A673 (cell line): ENCODE data around the gene ZNF43. TPM values are rescaled to one million over a fixed set of nuclear protein-coding genes. Genes with fewer than 3 reads are reported as not detected.

Experiments used
- BruUV-seq: library from RNA; stranded (reverse); fragments of 400-500 nt; replicated peaks from 2 replicates; lab custom pipeline; 2021; lab: Mats Ljungman, UMichigan
- CTCF ChIA-PET: fragments of 300-600 bp; sonication (Branson Sonifier 250); formaldehyde crosslinking; loops from one replicate; lab custom pipeline; 2022; ENCODE audit warnings: antibody characterized with exemption; lab: Charles Lee
- POLR2A ChIA-PET: fragments of 300-600 bp; sonication (Branson Sonifier 250); formaldehyde crosslinking; loops from one replicate; lab custom pipeline; 2022; ENCODE audit warnings: antibody characterized with exemption; ENCODE audit not compliant: low non-redundant PET; lab: Charles Lee
- DNase-seq: peaks from one replicate; pipeline ENCODE4 v3.0.0-alpha.2; 2015; ENCODE audit warnings: low spot score
- H3K27ac ChIP-seq: fragments of 200-600 bp; sonication (generic); 2 replicates; pipeline ENCODE4 v1.5.1; 2016; ENCODE audit warnings: mixed run types, low read depth, mild to moderate bottlenecking, mixed read lengths, antibody characterized with exemption, low read length; ENCODE audit not compliant: poor library complexity, severe bottlenecking
- H3K27me3 ChIP-seq: fragments of 200-600 bp; sonication (generic); replicated peaks from 2 replicates; pipeline ENCODE4 v1.6.1; 2017; ENCODE audit warnings: mixed run types, low read depth, mild to moderate bottlenecking, mixed read lengths, antibody characterized with exemption, low read length; ENCODE audit not compliant: insufficient read depth, poor library complexity
- H3K36me3 ChIP-seq: fragments of 200-600 bp; sonication (generic); 2 replicates; pipeline ENCODE4 v1.6.1; 2016; ENCODE audit warnings: mixed run types, mild to moderate bottlenecking, mixed read lengths, antibody characterized with exemption, low read length; ENCODE audit not compliant: insufficient read depth, poor library complexity, severe bottlenecking
- H3K4me1 ChIP-seq: fragments of 200-600 bp; sonication (generic); 2 replicates; pipeline ENCODE4 v1.6.1; 2017; ENCODE audit warnings: mixed run types, mild to moderate bottlenecking, mixed read lengths, antibody characterized with exemption, low read length; ENCODE audit not compliant: insufficient read depth, poor library complexity, severe bottlenecking
- H3K4me3 ChIP-seq: fragments of 200-600 bp; sonication (generic); 2 replicates; pipeline ENCODE4 v1.5.1; 2016; ENCODE audit warnings: low read depth, mixed run types, mild to moderate bottlenecking, mixed read lengths, low read length; ENCODE audit not compliant: poor library complexity, severe bottlenecking
- H3K9me3 ChIP-seq: fragments of 200-600 bp; sonication (generic); 2 replicates; pipeline ENCODE4 v1.6.1; 2016; ENCODE audit warnings: mixed run types, low read depth, mild to moderate bottlenecking, mixed read lengths, antibody characterized with exemption, low read length; ENCODE audit not compliant: poor library complexity, severe bottlenecking
- EZH2 ChIP-seq: fragments of 200-600 bp; sonication (generic); IDR thresholded peaks from 2 replicates; pipeline ENCODE4 v1.6.1; 2017; ENCODE audit warnings: borderline replicate concordance, low read depth, mild to moderate bottlenecking, mixed read lengths, antibody characterized with exemption, low read length; ENCODE audit not compliant: poor library complexity, severe bottlenecking
- intact Hi-C: fragments of 100-400 bp; cut with micrococcal nuclease; formaldehyde crosslinking; loops from one replicate; pipeline ENCODE4 v1.10.0; 2022; ENCODE audit not compliant: unreplicated experiment
- total RNA-seq: library from RNA; stranded (reverse); gene quantifications from 2 replicates; pipeline ENCODE4 v1.2.3, GENCODE V29; 2021
- TF ChIP-seq, protein P1 (sequence below): fragments of 300-800, 200-600 bp; sonication (generic); conservative IDR thresholded peaks from 2 replicates; pipeline ENCODE4 v1.5.1; 2017; ENCODE audit warnings: low read depth, mild to moderate bottlenecking, antibody characterized with exemption, low read length, moderate library complexity, mixed read lengths

The ZNF43 gene
- total RNA-seq, 1 experiment from 2014 or later = 31.9 TPM

DNA sequence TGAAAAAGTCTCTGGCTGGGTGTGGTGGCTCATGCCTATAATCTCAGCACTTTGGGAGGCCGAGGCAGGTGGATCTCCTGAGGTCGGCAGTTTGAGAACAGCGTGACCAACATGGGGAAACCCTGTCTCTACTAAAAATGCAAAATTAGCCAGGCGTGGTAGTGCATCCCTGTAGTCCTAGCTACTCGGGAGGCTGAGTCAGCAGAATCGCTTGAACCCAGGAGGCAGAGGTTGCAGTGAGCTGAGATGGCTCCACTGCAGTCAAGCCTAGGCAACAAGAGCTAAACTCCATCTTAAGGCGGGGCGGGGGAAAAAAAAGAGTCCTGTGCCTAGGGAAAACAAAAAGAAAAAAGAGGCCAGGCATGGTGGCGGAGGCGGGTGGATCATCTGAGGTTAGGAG, 2.2 kb downstream of the ZNF43 start:
- no peaks in the 10 kb centered on the region for H3K27me3 ChIP-seq
- no peak for DNase-seq
- H3K27ac ChIP-seq = no peak overlapping the region
- no peak overlapping the region for H3K4me3 ChIP-seq
- BruUV-seq = no TSS peak
- H3K36me3 ChIP-seq = peaks cover 3% of the 10 kb centered on the region
- intact Hi-C loops = no loop called here
- peaks cover 3% of the 10 kb centered on the region for H3K4me1 ChIP-seq
- no peak for TF ChIP-seq EZH2
- TF ChIP-seq, protein P1, sequence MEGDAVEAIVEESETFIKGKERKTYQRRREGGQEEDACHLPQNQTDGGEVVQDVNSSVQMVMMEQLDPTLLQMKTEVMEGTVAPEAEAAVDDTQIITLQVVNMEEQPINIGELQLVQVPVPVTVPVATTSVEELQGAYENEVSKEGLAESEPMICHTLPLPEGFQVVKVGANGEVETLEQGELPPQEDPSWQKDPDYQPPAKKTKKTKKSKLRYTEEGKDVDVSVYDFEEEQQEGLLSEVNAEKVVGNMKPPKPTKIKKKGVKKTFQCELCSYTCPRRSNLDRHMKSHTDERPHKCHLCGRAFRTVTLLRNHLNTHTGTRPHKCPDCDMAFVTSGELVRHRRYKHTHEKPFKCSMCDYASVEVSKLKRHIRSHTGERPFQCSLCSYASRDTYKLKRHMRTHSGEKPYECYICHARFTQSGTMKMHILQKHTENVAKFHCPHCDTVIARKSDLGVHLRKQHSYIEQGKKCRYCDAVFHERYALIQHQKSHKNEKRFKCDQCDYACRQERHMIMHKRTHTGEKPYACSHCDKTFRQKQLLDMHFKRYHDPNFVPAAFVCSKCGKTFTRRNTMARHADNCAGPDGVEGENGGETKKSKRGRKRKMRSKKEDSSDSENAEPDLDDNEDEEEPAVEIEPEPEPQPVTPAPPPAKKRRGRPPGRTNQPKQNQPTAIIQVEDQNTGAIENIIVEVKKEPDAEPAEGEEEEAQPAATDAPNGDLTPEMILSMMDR = no peak
- CTCF ChIA-PET = no interaction called here
- peaks cover 52% of the 10 kb centered on the region for H3K9me3 ChIP-seq
- POLR2A ChIA-PET = no interaction called here

DNA sequence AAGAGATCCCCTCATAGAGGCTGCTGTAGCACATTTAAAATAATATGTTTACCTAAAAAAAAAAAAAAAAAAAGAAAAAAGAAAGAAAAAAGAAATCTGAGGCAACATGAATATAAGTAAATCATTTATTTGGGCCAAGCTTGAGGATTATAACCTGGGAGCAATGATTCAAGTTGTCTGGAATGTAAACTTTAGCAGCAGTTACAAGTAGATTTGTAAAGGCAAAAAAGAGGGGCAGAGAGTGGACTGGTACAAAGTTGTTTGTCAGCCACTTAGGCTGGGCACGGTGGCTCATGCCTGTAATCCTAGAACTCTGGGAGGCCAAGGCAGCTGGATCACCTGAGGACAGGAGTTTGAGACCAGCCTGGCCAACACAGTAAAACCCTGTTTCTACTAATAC, 11.3 kb downstream of the ZNF43 start:
- H3K36me3 ChIP-seq = peaks cover 41% of the 10 kb centered on the region
- CTCF ChIA-PET = no interaction called here
- H3K4me3 ChIP-seq = no peak overlapping the region
- no peak overlapping the region for H3K27ac ChIP-seq
- H3K27me3 ChIP-seq = no peaks in the 10 kb centered on the region
- intact Hi-C loops = no loop called here
- BruUV-seq = no TSS peak
- TF ChIP-seq, protein P1 = no peak
- TF ChIP-seq EZH2 = no peak
- DNase-seq = no peak
- H3K9me3 ChIP-seq = peaks cover 53% of the 10 kb centered on the region
- no peaks in the 10 kb centered on the region for H3K4me1 ChIP-seq
- POLR2A ChIA-PET = no interaction called here

DNA sequence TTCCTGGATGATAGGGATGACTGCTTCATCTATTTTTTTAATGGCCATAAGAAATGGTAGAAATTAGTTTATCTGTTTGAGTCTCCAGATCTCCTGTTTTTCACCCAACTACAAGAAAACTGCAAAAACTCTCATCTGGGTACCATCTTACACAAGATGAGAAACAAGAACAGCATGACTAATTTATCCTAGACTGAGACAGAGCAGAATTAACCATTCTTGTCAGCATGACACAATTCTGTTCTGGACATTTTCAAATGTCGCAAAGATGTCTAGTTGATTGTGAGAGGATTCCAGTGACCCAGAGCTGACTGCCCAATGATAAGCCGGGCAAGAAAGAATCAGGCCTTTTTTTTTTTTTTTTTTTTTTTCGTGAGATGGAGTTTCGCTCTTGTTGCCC, 12.8 kb downstream of the ZNF43 start:
- BruUV-seq = no TSS peak
- no peak for TF ChIP-seq EZH2
- TF ChIP-seq, protein P1 = no peak
- Histone ChIP-seq H3K4me1 (no peaks in the 10 kb centered on the region), H3K4me3 (no peak overlapping the region), H3K27me3 (no peaks in the 10 kb centered on the region), H3K9me3 (peaks cover 50% of the 10 kb centered on the region), H3K36me3 (peaks cover 41% of the 10 kb centered on the region), H3K27ac (no peak overlapping the region)
- POLR2A ChIA-PET = no interaction called here
- intact Hi-C loops = no loop called here
- CTCF ChIA-PET = no interaction called here
- DNase-seq = no peak
